ENCODE measurements around the gene SLC9B2.

SLC9B2 gene

DNA sequence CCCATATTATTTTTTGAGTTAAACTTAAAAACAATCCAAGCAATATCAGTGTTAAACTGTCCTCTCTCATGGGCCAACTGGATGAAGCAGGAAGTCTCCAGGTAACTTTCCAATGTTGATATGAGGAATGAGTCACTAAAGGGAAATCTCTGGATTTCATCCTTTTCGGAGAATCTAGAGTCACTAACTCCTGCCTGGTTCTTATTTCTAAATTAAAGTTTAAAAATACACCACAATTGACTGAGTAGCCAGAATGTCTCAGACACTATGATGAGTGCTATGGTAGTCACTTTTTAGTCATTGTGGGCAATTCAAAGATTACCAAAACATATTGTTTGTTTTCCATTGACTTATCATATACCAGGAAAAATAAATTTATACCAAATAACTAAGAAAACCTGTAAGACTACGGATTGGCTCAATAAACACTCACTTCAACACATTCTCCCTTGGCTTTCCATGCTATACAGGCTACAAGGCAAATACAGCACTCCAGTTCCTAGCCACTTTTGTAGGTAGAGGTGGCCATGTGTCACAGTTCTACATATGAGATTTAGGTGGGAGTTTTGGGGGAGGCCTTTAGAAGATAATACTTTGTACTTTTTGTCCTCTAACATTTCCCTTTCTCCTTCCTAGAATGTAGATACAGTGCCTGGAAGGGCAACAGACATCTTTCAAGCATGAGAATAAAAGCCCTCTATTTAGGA lies 8.6 kb downstream of the SLC9B2 start:
- no peak overlapping the region for H3K4me3 ChIP-seq (ENCODE audit: low read length)
- TF ChIP-seq, protein P1, sequence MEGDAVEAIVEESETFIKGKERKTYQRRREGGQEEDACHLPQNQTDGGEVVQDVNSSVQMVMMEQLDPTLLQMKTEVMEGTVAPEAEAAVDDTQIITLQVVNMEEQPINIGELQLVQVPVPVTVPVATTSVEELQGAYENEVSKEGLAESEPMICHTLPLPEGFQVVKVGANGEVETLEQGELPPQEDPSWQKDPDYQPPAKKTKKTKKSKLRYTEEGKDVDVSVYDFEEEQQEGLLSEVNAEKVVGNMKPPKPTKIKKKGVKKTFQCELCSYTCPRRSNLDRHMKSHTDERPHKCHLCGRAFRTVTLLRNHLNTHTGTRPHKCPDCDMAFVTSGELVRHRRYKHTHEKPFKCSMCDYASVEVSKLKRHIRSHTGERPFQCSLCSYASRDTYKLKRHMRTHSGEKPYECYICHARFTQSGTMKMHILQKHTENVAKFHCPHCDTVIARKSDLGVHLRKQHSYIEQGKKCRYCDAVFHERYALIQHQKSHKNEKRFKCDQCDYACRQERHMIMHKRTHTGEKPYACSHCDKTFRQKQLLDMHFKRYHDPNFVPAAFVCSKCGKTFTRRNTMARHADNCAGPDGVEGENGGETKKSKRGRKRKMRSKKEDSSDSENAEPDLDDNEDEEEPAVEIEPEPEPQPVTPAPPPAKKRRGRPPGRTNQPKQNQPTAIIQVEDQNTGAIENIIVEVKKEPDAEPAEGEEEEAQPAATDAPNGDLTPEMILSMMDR (conservative IDR thresholded peaks at IDR 0.05; ENCODE audit: low read depth, low read length): no peak
- DNase-seq (ENCODE audit: low read depth): no peak

GRCh38 chr4:103060453-103061148 lies 16.0 kb downstream of the SLC9B2 start:
- TF ChIP-seq, protein P1 (conservative IDR thresholded peaks at IDR 0.05; ENCODE audit: low read depth, low read length): no peak
- no peak for DNase-seq (ENCODE audit: low read depth)
- H3K4me3 ChIP-seq (ENCODE audit: low read length): no peak overlapping the region

DNA sequence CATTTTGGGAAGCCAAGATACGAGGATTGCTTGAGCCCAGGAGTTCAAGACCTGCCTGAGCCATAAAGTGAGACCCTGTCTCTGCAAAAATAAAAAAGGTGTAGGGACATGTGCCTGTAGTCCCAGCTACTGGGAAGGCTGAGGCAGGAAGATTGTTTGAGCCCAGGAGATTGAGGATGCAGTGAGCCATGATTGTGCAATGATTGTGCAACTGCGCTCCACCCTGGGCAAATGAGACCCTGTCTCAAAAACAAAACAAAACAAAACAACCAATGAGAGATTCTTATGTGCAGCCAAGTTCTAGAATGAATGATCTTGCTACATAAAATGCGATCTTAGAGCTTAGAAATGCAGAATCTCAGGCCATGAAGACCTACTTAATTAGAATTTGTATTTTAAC lies 22.5 kb downstream of the SLC9B2 start:
- TF ChIP-seq, protein P1 (conservative IDR thresholded peaks at IDR 0.05; ENCODE audit: low read depth, low read length): no peak
- no peak overlapping the region for H3K4me3 ChIP-seq (ENCODE audit: low read length)
- no peak for DNase-seq (ENCODE audit: low read depth)

- TF ChIP-seq, protein P1 (conservative IDR thresholded peaks at IDR 0.05; ENCODE audit: low read depth, low read length): no peak
- no peak for DNase-seq (ENCODE audit: low read depth)
- H3K4me3 ChIP-seq (ENCODE audit: low read length): no peak overlapping the region
Observed at GRCh38 chr4:103052779-103053178, 23.8 kb downstream of the SLC9B2 start.

DNA sequence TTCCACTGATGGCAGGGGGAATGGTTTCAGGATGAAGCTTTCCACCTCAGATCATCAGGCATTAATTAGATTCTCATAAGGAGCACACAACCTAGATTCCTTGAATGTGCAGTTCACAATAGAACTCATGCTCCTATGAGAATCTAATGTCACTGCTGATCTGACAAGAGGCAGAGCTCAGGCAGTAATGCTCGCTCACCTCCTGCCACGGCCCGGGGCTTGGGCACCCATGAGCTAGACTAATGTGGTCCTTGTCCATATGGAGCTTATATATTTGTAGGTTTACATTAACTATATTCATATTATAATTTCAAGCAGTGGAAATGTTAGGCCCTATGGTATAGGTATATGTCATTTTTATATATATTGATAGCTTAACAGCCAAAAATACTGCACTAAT lies 24.4 kb downstream of the SLC9B2 start:
- TF ChIP-seq, protein P1 (conservative IDR thresholded peaks at IDR 0.05; ENCODE audit: low read depth, low read length): no peak
- no peak for DNase-seq (ENCODE audit: low read depth)
- no peak overlapping the region for H3K4me3 ChIP-seq (ENCODE audit: low read length)

DNA sequence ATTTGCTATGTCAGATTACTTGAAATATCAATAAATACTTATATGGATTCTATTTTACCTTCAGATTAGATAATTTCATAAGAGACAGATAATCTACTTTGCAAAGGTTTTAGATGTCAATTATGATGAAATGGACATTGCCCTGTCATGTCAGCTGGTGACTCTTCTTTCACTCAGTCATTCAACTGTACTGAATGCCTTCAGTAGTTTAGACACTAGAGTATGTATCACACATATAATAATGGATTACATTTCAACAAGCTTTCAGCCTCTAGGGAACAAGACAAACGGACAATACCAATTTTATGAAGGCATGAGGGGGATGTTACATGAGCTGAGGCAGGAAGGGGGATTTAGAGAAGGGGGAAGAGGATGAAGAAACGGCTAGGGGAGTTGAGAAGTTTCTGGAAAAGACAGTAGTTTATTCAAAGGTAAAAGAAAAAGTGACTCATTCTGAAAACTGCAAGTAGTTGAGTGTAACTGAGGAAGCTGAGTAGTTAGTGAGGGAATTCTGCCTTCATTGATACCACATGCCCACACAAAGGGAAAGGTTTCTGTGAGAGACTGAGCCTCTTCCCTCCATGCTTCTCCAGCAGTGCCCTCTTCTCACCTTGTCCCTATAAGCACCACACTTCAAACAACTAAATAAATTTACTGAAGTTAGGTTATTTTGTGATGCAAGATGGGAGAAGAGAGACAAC lies 25.7 kb downstream of the SLC9B2 start:
- no peak overlapping the region for H3K4me3 ChIP-seq (ENCODE audit: low read length)
- TF ChIP-seq, protein P1 (conservative IDR thresholded peaks at IDR 0.05; ENCODE audit: low read depth, low read length): no peak
- DNase-seq (ENCODE audit: low read depth): no peak
